ENCODE results near the gene GNA15. TPM values are rescaled to one million over a fixed set of nuclear protein-coding genes. Genes with fewer than 3 reads are reported as not detected.

The GNA15 gene
- total RNA-seq, 1 experiment from 2014 or later = 6.2 TPM

DNA sequence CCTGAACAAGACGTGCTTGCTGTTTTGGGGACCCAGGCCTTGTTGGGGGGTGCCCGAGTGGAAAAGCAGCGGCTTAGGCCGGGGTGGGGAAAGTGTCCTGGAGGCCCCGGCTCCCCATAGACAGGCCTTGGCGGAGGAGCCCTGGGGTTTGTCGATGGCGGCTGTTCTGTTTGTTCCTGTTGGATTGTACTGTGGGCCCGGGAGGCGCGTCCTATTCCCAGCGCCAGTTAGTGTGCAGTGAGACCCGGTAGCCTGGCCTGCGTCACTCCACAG is 61.0 kb downstream of the GNA15 start:
- intact Hi-C loops (cut with micrococcal nuclease; ENCODE audit: unreplicated experiment) = no loop called here

DNA sequence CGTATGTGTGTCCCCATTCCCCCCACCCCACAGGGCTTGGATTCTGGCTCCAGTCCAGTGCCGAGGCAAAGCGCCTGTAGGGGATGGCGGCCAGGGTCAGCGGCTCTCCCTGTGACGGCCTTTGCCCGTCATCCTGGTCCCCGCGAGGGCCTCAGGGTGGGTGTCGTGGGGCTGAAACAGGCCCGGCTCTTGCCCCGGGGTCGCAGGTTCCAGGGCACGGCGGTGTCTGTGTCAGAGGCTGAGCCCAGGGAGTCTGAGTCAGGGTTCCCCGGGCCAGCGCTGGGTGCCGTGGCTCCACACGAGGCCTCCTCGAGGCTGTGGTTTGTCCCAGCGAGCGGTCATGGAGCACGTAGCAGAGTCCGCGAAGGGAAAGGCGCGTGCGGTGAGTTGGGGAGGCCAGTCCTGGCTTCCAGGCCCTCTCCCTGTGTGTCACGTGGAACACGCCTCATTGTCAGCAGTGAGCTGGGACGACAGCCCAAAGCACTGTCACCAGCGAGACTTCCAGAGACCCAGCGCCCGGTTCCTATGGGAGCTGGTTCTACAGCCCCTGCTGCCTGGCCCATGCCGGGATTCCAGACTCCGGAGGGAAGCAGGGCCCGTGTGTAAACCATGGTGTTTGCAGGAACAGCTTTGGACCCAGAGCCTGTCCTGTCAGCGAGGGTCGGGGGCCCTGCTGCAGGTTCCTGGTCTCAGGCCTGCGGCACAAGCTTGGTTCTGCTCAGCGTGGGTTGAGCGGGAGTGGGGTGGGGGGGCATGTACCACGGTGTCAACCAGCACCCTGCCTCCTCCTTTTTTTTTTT is 63.3 kb downstream of the GNA15 start:
- H3K36me3 ChIP-seq (ENCODE audit: control insufficient read depth, insufficient read depth, low read length) = no peaks in the 10 kb centered on the region
- DNase-seq (ENCODE audit: low read depth, low spot score) (no peak), ATAC-seq (peak; percentile 25; the same call in 1 of the 2 replicates)
- ChIA-PET CTCF (interaction anchor here (0.5 to 0.7 kb wide), 3 partner anchors 31 to 1708 kb away, joined by 4 to 7 read pairs (median 5); no protein-coding TSS in a partner anchor), POLR2A (no interaction called here)
- no peaks in the 10 kb centered on the region for H3K9me3 ChIP-seq (ENCODE audit: control insufficient read depth, insufficient read depth, low read depth, low read length)
- in situ Hi-C loops (cut with HindIII; ENCODE audit: low pct_unique_long_range_greater_than_20kb, low sequenced_read_pairs) = no loop called here
- BruUV-seq (replicated peaks) = no TSS peak
- H3K27ac ChIP-seq (ENCODE audit: low read length) = no peak overlapping the region
- H3K4me1 ChIP-seq (ENCODE audit: control insufficient read depth, insufficient read depth, low read length) = no peaks in the 10 kb centered on the region
- no peak overlapping the region for H3K4me3 ChIP-seq (ENCODE audit: low read depth in 2 of 2, low read length in 2 of 2)
- intact Hi-C loops (cut with micrococcal nuclease; ENCODE audit: unreplicated experiment) = no loop called here
- no peak for TF ChIP-seq SIN3A (IDR thresholded peaks at IDR 0.05; ENCODE audit: borderline replicate concordance, insufficient read depth, low read depth, low read length)
- TF ChIP-seq POLR2AphosphoS5 (IDR thresholded peaks at IDR 0.05; ENCODE audit: low read depth, low read length) = no peak
- TF ChIP-seq, protein P1, sequence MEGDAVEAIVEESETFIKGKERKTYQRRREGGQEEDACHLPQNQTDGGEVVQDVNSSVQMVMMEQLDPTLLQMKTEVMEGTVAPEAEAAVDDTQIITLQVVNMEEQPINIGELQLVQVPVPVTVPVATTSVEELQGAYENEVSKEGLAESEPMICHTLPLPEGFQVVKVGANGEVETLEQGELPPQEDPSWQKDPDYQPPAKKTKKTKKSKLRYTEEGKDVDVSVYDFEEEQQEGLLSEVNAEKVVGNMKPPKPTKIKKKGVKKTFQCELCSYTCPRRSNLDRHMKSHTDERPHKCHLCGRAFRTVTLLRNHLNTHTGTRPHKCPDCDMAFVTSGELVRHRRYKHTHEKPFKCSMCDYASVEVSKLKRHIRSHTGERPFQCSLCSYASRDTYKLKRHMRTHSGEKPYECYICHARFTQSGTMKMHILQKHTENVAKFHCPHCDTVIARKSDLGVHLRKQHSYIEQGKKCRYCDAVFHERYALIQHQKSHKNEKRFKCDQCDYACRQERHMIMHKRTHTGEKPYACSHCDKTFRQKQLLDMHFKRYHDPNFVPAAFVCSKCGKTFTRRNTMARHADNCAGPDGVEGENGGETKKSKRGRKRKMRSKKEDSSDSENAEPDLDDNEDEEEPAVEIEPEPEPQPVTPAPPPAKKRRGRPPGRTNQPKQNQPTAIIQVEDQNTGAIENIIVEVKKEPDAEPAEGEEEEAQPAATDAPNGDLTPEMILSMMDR (IDR thresholded peaks at IDR 0.05) = no peak
- TF ChIP-seq, protein P2, sequence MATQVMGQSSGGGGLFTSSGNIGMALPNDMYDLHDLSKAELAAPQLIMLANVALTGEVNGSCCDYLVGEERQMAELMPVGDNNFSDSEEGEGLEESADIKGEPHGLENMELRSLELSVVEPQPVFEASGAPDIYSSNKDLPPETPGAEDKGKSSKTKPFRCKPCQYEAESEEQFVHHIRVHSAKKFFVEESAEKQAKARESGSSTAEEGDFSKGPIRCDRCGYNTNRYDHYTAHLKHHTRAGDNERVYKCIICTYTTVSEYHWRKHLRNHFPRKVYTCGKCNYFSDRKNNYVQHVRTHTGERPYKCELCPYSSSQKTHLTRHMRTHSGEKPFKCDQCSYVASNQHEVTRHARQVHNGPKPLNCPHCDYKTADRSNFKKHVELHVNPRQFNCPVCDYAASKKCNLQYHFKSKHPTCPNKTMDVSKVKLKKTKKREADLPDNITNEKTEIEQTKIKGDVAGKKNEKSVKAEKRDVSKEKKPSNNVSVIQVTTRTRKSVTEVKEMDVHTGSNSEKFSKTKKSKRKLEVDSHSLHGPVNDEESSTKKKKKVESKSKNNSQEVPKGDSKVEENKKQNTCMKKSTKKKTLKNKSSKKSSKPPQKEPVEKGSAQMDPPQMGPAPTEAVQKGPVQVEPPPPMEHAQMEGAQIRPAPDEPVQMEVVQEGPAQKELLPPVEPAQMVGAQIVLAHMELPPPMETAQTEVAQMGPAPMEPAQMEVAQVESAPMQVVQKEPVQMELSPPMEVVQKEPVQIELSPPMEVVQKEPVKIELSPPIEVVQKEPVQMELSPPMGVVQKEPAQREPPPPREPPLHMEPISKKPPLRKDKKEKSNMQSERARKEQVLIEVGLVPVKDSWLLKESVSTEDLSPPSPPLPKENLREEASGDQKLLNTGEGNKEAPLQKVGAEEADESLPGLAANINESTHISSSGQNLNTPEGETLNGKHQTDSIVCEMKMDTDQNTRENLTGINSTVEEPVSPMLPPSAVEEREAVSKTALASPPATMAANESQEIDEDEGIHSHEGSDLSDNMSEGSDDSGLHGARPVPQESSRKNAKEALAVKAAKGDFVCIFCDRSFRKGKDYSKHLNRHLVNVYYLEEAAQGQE (IDR thresholded peaks at IDR 0.05; ENCODE audit: insufficient read depth in 1 of 2, low read depth in 2 of 2, low read length in 1 of 2) = no peak
- TF ChIP-seq TCF7L2 (IDR thresholded peaks at IDR 0.05; ENCODE audit: low read depth, low read length) = no peak
- H3K27me3 ChIP-seq (ENCODE audit: control insufficient read depth, insufficient read depth, low read length) = no peaks in the 10 kb centered on the region

More for the DNA sequence above, 61.0 kb downstream of the GNA15 start:
- POLR2A ChIA-PET = no interaction called here
- Histone ChIP-seq H3K36me3 (ENCODE audit: control insufficient read depth, insufficient read depth, low read length) (no peaks in the 10 kb centered on the region), H3K27ac (ENCODE audit: low read length) (no peak overlapping the region), H3K27me3 (ENCODE audit: control insufficient read depth, insufficient read depth, low read length) (no peaks in the 10 kb centered on the region), H3K9me3 (ENCODE audit: control insufficient read depth, insufficient read depth, low read depth, low read length) (no peaks in the 10 kb centered on the region), H3K4me1 (ENCODE audit: control insufficient read depth, insufficient read depth, low read length) (no peaks in the 10 kb centered on the region), H3K4me3 (ENCODE audit: low read depth in 2 of 2, low read length in 2 of 2) (no peak overlapping the region)
- in situ Hi-C loops (cut with HindIII; ENCODE audit: low pct_unique_long_range_greater_than_20kb, low sequenced_read_pairs) = no loop called here
- TF ChIP-seq TCF7L2 (IDR thresholded peaks at IDR 0.05; ENCODE audit: low read depth, low read length) (no peak), POLR2AphosphoS5 (IDR thresholded peaks at IDR 0.05; ENCODE audit: low read depth, low read length) (no peak), SIN3A (IDR thresholded peaks at IDR 0.05; ENCODE audit: borderline replicate concordance, insufficient read depth, low read depth, low read length) (no peak)
- TF ChIP-seq, protein P1 (IDR thresholded peaks at IDR 0.05) = no peak
- TF ChIP-seq, protein P2 (IDR thresholded peaks at IDR 0.05; ENCODE audit: insufficient read depth in 1 of 2, low read depth in 2 of 2, low read length in 1 of 2) = no peak
- no TSS peak for BruUV-seq (replicated peaks)
- ATAC-seq (no peak), DNase-seq (ENCODE audit: low read depth, low spot score) (no peak)
- CTCF ChIA-PET = interaction anchor here (0.6 kb wide), 1 partner anchor 26 kb away, joined by 5 read pairs; no protein-coding TSS in a partner anchor
